HG03571 (cell line): ENCODE data around the gene MAPK8.

Experiments
- ATAC-seq: cut with Tn5 transposase; IDR thresholded peaks from one replicate; pipeline ENCODE4 v1.9.1; 2021; ENCODE audit not compliant: unreplicated experiment

The MAPK8 gene

DNA sequence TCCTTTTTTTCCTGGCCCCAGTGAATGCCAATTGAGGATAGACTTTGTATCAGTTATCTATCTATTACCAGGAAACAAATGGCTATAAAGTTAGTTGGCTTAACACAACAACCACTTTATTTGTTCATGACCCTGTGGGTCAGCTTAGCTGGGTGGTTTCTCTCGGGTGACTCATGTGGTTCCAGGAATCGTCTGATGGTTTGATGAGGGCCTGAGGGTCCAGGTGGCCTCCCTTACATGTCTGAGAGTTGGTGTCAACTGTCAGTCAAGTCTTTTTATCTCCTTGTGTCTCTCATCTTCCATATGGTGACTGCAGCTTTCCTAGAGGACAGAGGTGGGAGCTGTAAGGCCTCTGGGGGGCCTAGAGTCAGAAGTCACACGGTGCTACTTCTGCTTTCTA lies 15.3 kb upstream of the MAPK8 start:
- ATAC-seq: no peak

DNA sequence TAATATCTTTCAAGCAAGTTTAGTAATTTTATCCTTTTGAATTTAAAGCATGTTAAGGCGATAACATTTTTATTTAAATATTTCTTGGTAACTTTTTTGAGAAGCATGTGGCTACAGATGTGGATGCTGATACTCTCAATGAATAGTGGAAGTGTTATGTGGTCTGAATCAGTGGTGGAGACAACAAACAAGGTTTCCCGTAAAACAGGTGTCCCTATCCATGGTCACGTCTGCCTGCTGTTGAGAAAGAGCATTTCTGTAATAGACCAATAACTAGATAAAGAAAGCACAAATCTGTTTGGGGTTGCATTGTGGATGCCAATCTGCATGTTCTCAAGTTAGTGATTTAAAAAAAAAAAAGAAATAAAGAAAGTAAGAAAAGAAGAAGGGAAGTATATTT lies 13.9 kb upstream of the MAPK8 start:
- no peak for ATAC-seq

DNA sequence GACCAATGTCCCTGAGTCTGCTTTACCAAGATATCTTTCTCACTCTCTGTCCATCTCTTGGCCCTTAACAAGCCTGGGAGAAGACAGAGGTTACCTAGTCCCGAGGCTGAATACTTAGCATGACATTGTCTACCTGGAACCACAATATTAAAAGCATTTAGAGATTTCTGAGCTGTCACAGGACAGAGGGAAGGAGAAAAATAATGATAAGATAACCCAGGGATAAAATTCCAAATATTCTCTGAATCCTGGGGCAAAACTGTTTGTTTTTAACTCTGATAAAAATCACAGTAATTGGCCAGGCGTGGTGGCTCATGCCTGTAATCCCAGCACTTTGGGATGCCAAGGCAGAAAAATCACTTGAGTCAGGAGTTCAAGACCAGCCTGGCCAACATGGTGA lies 12.0 kb upstream of the MAPK8 start:
- no peak for ATAC-seq

DNA sequence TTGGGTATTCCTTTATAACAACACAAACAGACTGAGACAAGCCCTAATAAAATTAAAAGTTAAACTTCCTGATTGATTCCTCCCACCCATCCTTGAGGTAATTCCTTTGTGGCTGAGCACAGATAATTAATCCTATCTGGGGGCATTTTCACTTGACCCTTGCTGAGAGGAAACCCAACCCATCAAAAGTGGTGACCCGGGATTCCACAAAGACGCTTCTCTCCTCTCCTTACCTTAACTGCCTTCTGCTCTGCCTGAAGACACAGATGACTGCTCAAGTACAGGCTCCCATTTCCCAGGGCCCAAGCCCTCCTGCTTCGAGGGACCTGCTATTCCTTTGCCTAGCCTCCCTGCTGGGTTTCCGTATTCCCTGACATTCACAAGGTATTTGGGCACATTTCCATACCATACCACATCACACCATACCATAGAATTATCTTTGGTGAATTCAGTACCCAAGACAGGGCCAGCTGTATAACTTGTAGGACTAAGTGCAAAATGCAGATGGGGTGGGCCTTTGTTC lies 9.8 kb upstream of the MAPK8 start:
- ATAC-seq: no peak

DNA sequence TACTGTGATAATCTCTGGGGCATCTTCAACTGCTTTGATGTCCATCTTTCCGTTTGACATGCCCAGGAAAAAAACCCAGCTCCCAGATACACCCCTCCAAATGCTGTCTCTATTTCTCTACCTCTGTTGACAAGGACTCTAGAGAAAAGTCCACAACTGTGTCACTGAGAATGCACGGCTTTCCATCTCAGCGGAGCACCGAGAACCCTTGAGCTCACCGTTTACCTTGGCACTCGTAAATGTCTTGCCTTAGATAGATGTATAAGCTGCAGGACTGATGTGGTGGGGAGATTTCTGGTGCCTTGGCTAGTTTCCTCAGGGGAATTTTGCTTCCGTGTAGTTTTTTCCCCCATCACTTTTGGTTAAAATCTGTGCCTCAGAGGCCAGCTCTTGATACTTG lies 7.4 kb upstream of the MAPK8 start:
- ATAC-seq: no peak

DNA sequence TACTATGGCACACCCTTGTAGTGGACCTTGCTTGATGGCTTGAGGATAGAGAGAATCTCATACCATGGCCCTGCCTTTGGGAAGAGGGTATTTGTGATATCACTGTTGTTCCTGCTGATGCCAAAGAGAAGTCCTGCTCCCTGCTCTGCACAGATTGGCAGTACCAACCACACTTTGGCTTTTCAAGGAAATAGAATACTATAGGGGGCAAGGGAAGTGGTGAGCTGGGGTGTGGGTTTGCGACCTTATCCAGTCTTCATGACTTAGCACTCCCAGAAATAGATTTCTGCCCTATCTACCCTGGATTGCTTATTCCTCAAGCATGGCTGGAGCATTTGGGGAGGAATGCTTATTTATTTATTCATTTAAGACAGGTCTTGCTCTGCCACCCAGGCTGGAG lies 6.8 kb upstream of the MAPK8 start:
- no peak for ATAC-seq

DNA sequence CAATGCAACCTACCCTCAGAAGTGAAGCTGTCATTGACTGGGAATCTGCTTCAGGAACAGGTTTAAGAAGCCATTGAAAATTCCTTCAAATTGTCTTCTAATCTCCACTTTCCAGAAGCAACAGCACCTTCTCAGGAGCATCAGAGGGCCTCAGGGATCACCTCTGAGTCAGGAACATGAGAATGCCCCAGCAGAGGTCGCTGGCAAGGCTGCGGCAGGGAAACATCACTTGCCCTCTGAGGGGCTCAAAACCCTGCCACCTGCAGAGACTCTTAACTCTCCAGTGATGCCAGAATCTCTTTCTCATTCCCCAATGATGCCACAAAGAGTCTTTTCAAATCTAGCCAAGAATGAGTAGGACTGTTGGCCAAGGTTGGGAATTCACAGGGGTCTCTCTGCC lies 5.9 kb upstream of the MAPK8 start:
- ATAC-seq: no peak

DNA sequence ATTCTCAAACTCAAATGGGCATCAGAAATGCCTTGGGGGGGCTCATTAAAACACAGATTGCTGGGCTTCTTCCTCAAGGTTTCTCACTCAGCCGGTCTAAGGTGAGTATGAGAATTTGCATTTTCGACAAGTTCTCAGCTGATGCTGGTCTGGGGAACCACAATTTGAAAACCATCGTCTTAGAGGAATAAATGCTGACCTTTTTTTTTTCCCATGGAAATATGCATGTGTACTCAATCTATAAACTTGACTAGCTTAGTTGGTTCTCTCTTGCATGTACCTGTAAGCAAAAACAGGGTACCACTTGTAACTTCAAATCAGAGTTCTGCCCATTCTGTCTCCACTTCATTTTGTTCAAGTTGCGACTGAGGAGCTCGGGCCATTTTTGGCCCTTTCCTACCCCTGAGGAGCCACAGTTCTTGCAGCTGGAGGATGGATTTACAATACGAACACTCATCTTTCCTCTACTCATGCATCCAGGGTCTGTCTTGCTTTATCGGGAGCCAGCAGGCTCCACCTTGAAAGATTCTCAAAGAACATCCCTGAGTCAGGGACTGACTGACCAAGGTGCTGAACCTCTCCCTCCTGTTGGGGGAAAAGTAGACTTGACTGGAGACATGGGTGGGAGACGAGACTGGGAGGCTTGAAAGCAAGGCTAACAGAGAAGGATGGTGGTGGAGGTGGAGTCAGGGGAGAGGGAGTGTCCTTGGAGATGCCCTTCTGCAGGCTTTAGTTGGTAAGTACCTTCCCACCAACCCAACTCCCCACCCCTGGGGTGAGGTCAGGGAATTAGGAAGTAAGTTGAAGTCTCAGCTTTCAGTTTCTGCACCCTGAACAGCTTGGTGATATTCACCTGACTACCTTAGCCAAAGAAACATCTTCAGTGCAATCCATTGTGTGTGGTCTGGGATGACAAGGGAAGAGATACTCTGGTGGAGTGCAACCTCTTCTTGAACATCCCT lies 3.7 kb upstream of the MAPK8 start:
- no peak for ATAC-seq

DNA sequence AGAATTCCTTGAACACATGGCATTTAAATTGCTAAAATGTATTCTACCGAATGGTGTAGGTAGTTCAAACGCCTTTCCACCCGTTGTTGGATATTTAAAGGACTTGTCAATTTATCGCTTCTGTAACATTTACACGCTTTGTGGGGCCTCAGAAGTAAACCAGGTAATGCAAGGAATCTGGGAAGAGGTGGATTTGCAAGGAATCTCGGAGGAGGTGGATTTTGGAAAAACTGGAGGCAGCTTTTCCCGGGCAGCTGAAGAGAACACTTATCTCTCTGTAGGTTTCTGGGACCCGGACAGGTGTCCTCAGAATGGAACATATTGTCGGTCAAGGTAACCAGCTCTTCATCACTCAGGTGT lies 592 bp upstream of the MAPK8 start:
- ATAC-seq: no peak

DNA sequence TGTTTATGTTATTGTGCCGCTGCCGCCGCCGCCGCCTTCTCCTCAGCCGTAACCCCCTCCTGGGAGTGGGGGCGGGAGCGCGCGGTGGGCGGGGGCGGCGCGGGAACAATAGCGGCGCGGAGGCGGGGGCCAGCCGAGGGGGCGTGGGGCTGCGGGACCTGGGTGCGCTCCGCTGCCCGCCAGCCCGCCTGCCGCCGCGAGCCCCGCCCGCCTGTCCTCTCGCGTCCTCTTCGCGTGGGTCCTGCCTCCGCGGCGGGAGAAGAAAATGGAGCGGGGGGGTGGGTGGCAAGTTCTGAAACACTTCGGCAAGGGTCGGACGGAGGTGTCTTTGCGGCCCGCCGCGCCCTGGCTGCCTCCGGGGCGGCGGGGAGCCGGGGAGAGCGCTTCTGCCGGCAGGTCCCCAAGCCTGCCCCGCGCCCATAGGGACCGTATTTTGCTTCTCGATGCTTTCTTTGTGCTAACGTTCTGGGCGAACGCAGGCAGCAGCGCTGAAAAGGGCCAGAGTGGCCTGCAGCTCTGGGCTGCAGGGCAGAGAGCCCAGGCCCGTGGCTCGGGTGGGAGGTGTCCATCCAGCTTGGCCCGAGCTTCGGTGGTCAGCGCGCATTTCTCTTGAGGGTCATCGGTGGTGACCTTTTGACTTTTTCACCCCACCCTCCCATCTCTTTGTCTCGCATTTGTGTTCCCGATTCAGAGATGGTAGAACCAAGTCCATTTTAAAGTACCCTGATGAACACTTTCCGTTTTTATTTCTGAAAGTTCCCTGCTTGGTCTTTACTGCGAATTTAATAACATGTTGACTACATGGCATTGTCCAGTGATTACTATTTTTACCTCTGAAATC lies 613 bp downstream of the MAPK8 start:
- ATAC-seq: peak; percentile 30

DNA sequence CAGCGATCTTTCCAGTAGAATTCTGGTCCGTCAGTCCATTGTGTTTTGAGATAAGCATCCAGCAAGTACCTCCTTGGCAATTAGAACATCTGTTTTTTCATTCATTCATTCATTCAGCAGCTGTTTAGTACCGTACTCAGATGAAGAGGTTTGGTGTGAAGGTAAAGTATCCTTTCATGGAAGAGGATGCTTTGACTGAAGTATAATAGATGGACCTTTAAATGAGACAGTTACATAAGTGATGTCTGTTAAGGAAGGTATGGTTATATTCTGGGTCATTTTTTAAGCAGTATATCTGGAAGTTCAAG lies 1.2 kb downstream of the MAPK8 start:
- ATAC-seq: no peak

DNA sequence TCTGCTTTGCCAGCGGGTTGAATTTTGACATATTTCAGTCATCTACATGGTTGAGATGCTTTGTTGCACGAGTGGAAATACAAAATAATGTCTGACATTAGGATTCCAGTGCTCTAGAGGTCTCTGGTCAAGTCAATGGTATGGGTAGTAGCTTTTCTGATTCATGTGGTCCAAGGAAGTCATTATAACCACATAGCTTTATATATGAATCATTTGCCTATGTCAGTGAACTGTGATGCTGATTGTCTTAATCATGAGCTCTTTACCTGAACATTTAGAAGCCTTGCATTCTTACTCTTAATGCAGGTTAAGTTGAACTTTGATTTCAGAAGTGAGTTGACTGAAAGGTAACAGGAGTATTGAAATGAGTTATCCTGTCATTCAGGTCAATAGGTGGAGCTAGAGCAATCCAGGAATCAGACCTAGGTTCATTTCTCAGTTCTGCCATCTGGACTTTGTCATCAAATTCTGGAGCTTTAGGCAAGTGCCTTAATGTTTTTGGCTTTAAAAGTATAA lies 3.3 kb downstream of the MAPK8 start:
- no peak for ATAC-seq

DNA sequence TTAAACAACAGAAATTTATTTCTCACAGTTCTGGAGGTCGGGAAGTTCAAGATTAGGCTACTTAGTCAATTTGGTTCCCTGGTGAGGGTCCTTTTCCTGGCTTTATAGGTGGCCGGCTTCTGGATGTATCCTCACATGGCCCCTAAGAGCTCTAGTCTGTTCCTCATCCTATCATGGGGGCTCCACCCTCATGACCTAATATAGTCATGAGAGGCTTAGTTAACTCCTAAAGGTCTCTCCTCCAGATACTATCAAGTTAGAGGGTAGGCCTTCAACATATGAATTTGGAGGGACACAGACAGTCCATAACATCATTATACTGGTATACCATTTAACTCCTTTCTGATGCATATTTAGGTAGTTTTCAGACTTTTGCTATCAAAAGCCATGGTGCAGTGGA lies 7.6 kb downstream of the MAPK8 start:
- no peak for ATAC-seq

DNA sequence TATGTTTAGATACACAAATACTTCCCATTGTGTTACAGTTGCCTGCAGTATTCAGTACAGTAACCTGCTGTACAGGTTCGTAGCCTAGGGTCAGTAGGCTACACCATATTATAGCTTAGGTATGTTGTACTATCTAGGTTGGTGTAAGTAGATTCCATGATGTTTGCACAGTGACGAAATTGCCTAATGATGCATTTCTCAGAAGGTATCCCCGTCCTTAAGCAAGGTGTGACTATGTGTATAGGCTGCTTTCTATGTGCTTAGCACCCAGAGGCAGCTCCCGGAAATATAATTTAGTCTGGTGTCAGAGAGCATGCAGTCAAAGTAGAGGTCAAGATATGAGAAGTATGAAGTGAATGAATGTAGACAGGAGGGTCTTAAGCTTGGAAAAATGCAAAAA lies 9.8 kb downstream of the MAPK8 start:
- ATAC-seq: no peak

DNA sequence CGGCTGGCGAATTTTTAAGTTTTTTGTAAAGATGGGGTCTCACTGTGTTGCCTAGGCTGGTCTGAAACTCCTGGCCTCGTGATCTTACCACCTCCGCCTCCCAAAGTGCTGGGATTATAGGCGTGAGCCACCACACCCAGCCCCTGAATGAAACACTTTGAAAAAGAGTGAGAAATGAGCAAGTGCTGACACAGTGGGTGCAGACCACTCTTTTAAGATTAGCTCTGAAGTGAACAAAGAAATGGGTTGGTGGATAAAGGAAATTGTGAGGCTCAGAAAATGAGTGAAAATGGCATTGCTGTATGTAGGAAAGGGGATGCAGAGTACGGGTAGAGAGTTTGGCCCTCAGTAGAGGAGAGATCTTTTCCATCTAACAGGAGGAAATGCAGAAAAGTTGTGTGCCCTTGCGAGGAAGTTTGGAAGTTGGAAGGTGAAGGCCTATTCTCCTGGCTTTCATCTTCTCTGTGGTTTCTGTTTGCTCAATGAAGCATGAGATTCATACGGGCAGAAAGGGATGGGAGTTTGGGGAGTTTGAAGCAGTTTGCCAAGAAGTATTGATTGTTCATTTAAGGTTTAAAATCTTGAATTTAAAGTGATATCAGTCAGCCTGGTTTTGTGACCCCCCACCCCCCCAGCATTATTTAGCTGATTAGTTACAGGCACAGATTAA lies 11.0 kb downstream of the MAPK8 start:
- no peak for ATAC-seq

DNA sequence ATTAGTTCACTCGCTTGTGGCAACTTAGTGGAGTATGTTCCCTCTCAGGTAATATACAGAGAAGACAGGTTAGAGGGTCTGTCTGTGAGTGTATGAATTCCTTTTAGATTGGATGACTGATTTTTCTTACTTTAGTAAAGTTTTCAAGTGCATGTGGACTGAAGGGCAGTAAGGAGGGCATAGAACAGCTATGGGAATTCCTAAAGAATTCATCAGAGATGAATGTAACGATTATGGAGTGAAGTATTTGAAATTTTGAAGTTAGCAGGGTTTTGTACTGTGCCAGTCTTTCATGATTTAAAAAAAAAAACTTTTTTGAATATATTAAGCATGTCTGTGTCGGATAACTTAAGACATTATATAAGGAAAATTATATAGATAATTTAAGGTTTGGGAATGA lies 15.5 kb downstream of the MAPK8 start:
- ATAC-seq: no peak

DNA sequence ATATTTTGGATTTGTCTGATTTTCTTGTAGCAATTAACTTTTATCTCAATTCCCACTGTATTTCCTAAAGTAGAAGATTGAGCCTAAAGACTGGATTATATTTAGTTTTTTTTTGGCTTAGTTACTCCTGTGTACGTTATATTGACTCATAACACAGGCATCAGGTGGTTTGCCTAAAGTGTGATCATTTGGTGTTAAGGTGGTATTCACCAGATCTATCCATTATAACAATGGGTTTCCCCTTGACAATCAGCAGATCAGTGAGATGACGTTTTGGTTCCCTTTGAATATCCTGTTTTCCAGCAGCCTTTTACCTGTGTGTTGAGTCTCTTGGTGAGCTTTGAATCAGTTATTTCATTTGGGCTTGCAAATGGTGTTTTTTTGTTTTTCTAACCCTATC lies 18.1 kb downstream of the MAPK8 start:
- no peak for ATAC-seq

DNA sequence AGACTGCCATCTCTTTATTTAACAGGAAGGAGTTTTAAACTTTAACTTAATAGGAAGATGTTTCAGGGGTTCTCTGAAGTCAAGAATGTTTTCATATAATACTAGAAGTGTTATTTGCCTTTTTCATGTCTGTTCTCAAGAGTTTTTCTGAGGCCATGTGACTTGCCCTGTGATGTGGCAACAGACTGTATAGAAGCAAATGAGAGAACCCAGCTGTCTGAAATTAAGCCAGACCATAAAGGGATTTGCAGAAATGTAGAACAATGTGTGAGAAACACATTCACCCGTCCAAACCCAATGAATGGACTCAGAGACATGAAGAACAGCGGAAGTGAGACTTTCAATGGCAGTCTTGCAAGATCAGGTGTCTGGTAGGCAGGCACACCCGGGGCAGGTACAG lies 23.8 kb downstream of the MAPK8 start:
- no peak for ATAC-seq

DNA sequence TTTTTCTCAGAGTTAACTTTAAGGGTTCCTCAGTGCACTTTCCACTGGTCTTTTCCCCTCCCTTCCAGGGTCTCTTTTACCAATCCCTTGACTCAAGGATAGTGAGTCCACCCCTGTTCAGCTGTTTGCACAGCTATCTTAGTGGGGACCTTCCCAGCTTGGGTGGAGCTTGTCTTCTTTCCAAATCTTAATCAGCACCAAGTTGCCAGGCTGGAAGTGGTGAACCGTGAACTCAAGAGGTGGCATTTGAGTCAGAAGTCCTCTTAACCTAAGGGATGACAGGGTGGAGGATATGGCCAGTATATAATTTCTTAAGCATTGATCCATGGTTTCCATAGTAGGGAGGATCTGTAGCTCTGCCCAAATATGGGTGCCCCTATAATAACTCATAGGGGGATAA lies 25.0 kb downstream of the MAPK8 start:
- no peak for ATAC-seq

DNA sequence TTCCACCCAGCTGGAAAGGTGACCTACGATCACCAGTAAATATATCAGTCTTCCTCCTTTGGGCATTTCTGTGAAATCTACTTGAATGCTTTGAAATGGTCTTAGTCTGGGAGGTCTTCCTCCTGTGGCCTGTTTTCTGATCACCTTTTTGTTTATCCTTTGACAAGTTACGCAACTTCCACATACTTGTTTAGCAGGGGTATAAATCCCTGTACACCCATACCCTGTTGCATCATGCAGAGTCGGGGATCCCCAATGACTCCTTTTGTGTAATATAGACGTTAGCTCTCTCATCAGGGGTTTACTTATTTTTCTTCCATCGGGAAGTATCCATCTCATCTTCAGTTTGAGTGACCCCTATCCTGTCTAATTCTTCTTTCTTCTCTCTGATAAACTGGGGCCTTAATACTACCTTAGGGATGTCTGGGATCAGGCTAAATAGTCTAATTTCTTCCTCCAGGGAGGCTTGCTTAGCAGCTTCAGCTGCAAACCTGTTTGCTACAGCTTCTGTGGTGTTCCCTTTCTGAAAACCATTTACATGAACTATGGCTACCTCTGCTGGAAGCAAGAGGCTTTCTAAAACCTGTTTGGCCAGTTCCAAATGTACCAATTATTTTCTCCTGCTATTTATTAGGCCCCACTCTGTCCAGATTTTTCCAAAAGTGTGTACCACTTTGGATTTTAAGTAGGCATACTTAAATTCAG lies 25.8 kb downstream of the MAPK8 start:
- no peak for ATAC-seq

DNA sequence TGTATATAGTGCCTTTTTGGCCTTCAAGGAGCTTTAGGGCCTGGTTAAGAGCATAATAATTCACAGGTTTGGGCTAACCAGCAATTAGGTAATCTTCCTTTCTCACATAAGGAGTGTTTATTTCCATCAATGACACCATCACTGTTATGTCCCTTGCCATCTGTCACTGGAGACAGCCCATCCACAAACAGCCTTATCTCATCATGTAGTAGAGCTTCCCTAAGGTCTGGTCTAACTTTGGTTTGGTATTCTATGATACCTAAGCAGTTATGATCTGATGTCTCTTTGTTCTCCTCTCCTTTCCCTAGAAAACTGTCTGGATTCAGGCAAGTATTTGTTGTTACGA lies 26.4 kb downstream of the MAPK8 start:
- no peak for ATAC-seq
